ENCODE data around the gene TM9SF1.

- TF ChIP-seq GATA2 (IDR thresholded peaks at IDR 0.05; ENCODE audit: low read depth, low read length) = no peak
- no peak for TF ChIP-seq GATA3 (IDR thresholded peaks at IDR 0.05; ENCODE audit: low read depth, low read length)
Observed at GRCh38 chr14:24194873-24195185, 412 bp downstream of the TM9SF1 start.
